GM21576 (cell line): Measurements from ENCODE around the gene TSSC4.

Experiments used
- ATAC-seq: cut with Tn5 transposase; IDR thresholded peaks from one replicate; pipeline ENCODE4 v1.9.1; 2021; ENCODE audit warnings: mild to moderate bottlenecking, moderate library complexity; ENCODE audit not compliant: unreplicated experiment

TSSC4 gene

DNA sequence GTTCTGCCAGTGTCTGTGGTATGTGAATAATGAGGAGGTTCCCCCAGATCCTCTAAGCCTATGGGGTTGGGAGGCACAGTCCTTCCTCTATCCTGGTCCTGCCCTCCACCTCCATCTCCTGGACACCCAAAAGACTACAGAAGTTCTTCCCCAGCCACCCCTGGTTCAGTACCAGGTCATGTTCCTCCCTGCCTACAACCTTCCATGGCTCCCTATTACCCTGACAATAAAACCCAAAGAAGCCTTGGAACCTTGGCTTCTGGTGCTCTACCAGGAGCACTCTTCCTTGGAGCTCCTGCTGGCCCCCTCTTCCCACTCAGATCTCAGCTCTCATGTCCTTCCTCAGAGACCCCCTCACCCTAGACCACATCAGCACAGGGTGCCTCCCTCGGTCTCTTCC is 30.8 kb downstream of the TSSC4 start:
- ATAC-seq, result no peak

DNA sequence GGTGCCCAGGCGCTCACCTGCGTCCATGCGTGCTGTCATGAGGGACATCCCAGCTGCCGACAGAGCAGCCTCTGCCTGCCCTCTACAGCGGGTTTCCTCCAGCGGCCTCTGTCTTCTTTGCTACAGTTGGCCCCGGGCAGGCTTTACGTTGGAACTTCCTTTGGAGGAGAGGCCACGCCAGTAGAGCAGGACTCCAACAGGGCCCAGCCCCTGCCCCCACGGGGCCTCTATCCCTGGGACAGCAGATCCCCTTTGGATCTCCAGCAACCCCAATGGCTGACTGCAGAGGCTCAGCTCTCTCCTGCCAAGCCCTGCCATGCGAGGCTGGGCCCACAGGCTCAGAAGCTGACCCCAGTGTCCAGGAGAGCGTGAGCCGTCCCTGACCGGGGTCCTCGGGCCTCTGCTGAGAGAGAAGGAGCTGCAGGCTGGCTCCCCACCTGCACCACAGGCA is 31.6 kb downstream of the TSSC4 start:
- no peak for ATAC-seq

DNA sequence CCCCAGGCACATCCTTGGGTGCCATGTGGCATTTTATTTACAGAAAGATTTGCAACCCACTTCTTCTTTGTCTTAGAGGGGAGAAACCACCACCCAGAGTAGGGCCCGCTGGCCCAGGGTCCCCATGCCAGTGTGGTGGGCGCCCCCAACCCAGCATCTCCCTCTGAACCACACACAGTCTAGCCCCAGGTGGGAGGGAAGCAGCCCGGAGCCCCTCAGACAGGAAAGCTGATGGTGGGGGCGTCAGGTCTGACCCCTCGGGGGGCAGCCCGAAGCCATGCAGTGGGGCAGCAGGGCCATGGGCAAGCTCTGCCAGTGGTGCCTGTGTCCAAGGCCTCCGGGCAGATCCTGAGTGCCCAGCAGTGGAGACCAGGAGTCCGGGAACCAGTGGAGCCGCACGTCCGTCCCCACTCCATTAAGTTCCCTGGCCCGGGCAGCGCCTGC is 32.1 kb downstream of the TSSC4 start:
- no peak for ATAC-seq

- ATAC-seq, result no peak
These were observed 32.8 kb downstream of the TSSC4 start for GRCh38 chr11:2433106-2433925.

GRCh38 chr11:2434008-2434407 is 33.5 kb downstream of the TSSC4 start:
- ATAC-seq, result no peak

GRCh38 chr11:2434506-2435255 is 34.1 kb downstream of the TSSC4 start:
- no peak for ATAC-seq

DNA sequence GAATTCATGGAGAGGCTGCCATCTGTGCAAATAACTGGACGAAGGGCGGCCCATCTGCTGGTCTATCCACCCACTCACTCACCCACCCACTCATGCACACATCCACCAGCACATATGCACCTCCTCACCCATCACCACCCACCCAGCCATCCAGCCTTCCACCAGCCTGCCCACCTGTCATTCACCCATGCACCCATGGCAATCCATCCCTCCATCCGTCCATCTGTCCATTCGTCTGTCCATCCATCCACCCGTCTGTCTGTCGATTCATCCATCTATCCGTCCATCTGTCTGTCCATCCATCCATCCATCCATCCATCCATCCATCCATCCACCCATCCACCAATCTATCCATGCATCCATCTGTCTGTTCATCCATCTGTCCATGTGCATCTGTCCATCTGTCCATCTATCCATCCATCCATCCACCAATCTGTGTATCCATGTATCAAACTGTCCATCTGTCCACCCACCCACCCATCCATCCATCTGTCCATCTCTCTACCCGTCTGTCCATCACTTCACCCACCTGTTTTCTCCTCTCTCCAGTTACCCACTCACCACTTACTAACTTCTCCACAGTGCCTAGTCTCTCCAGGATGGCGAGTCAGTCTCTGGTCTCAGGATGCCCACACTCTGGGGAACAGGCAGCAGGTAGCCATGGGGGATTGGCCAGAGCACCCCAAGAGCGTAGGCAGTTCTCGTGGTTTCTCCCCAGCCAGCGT is 34.9 kb downstream of the TSSC4 start:
- ATAC-seq, result no peak

- no peak for ATAC-seq
These were observed 35.5 kb downstream of the TSSC4 start for GRCh38 chr11:2436013-2436520.

GRCh38 chr11:2436521-2437031 is 36.0 kb downstream of the TSSC4 start:
- ATAC-seq, result no peak

GRCh38 chr11:2437516-2437915 is 37.0 kb downstream of the TSSC4 start:
- no peak for ATAC-seq

GRCh38 chr11:2439820-2440219 is 39.3 kb downstream of the TSSC4 start:
- no peak for ATAC-seq

GRCh38 chr11:2440646-2441045 is 40.1 kb downstream of the TSSC4 start:
- ATAC-seq, result no peak

DNA sequence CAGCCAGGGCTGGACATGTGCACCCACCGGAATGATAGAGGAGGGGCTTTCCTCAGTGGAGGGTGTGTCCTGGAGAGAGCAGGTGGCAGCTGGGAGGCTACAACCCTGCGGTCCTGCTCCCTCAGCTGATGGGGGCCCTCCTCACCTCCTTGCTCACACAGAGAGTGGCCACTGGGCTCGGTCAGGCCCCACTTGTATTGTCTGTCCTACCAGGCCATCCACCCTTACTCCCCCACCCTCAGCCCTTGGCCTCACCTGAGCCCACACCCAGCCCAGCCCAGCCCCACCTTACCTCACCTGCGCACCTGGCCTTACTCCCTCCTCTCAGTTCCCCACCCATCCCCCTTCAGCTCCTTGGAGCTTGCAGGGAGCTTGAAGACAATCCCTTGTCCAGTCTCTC is 40.6 kb downstream of the TSSC4 start:
- ATAC-seq, result no peak

DNA sequence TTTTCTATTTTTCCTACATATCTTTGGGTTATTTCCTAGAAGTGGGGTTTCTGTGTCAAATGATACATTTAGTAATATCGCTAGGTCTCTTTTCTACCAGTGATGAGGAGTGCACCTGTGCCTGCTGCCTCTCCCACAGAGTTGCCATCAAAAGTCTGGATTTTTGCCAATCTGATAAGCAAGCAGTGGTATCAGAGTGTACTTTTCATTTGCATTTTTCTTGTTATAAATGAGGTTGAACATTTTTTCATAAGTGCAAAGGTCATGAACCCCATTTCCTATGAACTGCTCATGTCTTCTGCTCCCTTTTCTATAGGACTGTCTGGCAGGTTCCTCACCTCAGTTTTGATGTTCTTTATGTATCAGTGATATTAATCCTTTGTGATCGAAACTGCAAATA is 42.0 kb downstream of the TSSC4 start:
- no peak for ATAC-seq

DNA sequence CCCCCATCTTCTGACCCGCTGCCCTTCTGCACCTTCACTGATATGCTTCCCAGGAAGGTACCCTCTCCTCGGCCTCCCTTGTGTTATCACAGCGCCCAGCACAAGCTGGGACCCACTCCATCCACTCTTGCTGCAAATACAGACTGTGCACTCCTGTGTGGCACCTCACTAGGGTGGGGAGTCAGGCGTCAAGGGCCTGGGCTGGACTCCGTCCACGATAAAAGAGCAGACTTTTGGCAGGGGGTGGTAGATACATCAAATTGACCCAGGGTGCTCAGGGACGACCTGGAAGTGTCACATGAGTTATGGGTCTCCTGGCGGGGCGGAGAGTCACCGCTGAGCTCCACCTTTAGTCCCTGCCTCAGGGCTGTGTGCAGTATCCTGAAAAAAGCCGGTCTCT is 42.9 kb downstream of the TSSC4 start:
- no peak for ATAC-seq

DNA sequence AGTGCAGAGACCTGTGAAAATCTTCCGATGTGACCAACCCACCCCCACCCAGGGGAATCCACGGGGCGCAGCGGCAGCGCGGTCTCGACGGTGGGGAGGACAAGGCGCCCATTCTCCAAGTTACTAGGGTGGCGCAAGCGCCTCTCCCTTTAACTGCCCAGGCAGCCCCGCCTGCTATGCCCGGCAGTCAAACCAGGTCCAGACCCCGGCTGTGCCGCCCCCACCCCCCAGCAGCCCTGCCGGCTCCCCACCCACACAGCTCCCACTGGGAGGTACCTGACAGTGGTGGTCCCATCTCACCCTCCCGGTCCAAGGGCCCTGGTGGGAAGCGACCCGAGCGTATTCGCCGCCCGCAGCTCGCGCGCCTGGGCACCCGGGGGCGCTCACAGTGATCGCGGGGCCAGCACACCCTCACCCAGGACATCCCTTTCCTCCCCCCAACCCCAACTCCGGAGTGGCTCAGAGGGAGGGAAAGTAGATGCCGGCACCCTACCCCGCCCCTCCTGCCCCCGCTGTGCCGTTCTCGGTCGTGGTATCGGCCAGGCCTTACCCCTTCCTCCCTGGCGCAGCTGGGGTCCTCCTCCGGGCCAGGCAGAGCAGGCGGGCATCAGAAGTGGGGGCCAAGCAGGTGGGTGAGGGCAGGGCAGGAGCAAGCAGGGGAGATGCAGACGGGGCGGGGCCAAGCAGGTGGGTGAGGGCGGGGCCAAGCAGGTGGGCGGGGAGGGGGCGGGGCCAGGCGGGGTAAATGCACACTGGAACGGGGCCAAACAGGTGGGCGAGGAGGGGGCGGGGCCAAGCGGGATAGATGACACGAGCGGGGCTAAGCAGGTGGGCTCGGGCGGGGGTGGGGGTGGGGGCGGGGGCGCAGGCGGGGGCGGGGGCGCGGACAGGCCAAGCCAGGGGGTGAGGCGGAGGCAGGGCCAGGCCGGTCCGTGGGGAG is 43.6 kb downstream of the TSSC4 start, which contains the start of gene TRPM5:
Gene TRPM5, minus strand, starts transcription at position 634 of the 940 bp plus-strand sequence. CDS start 21,478 bp downstream, outside the sequence.
- ATAC-seq, result no peak

DNA sequence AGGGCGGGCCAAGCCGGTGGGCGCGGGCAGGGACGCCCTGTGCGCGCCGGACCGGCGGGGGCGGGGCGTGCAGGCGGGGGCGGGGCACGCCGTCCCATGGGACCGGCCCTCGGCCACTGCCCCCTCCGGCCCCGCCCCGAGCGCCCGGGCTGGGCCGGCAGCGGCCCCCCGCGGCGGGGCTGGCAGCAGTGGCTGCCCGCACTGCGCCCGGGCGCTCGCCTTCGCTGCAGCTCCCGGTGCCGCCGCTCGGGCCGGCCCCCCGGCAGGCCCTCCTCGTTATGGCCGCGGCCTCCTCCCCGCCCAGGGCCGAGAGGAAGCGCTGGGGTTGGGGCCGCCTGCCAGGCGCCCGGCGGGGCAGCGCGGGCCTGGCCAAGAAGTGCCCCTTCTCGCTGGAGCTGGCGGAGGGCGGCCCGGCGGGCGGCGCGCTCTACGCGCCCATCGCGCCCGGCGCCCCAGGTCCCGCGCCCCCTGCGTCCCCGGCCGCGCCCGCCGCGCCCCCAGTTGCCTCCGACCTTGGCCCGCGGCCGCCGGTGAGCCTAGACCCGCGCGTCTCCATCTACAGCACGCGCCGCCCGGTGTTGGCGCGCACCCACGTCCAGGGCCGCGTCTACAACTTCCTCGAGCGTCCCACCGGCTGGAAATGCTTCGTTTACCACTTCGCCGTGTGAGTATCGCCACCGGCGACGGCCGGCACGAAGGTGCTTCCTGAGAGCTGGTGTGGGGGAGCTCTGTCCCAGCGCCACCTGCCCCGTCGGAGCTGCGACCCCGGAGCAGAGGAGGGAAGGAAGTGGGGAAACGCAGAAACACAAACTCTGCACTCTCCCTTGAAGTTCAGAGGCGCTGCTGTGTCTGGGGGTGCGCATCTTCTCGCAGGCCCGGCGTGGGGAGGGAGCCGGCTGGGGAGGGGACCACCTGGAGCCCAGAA is 44.5 kb downstream of the TSSC4 start, which contains the start of gene KCNQ1:
Gene KCNQ1, plus strand, starts transcription at position 188 of the 925 bp plus-strand sequence. Its CDS starts 91 bp downstream, at position 279.
- ATAC-seq, result no peak

GRCh38 chr11:2445746-2446551 is 45.4 kb downstream of the TSSC4 start:
- no peak for ATAC-seq
